Effector memory CD4-positive, alpha-beta T cell (primary cell): Measurements from ENCODE around the gene THRSP.

Source experiments
- DNase-seq, 3 donors: peaks; one replicate each; pipeline ENCODE4 v3.0.0-alpha.2; 2020
- H3K27ac ChIP-seq: 2 replicates; pipeline ENCODE4 v1.7.0; 2013; ENCODE audit warnings: mild to moderate bottlenecking, low read length, moderate library complexity; ENCODE audit not compliant: insufficient read depth, poor library complexity, severe bottlenecking
- H3K27me3 ChIP-seq: replicated peaks from 2 replicates; pipeline ENCODE4 v1.7.0; 2013; ENCODE audit warnings: mild to moderate bottlenecking, low read length; ENCODE audit not compliant: insufficient read depth, control insufficient read depth, poor library complexity, severe bottlenecking
- H3K36me3 ChIP-seq: 2 replicates; pipeline ENCODE4 v1.7.0; 2013; ENCODE audit warnings: mild to moderate bottlenecking, low read length, moderate library complexity; ENCODE audit not compliant: control insufficient read depth, insufficient read depth
- H3K4me1 ChIP-seq: 2 replicates; pipeline ENCODE4 v1.7.0; 2013; ENCODE audit warnings: low read length, mild to moderate bottlenecking; ENCODE audit not compliant: control insufficient read depth, insufficient read depth, poor library complexity, severe bottlenecking
- H3K4me3 ChIP-seq: 2 replicates; pipeline ENCODE4 v1.7.0; 2013; ENCODE audit warnings: low read length, low read depth, mild to moderate bottlenecking; ENCODE audit not compliant: insufficient read depth, poor library complexity, severe bottlenecking
- H3K9me3 ChIP-seq: 2 replicates; pipeline ENCODE4 v1.7.0; 2013; ENCODE audit warnings: mild to moderate bottlenecking, low read length, moderate library complexity; ENCODE audit not compliant: control insufficient read depth

Gene THRSP

DNA sequence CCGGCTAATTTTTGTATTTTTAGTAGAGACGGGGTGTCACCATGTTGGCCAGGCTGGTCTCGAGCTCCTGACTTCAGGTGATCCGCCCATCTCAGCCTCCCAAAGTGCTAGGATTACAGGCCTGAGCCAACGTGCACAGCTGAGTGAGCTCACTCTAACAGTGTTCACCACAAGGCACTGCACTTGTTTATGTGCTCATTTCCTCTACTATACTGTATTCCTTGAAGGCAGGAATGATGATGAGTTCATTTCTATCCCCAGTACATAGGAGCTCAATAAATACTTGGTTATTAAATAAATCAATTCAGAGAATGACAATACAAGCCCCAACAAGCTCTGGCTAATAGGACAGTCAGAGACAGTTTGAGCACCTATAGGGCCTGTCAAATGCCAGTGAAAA is 46.7 kb downstream of the THRSP start:
- Histone ChIP-seq H3K4me1 (no peaks in the 10 kb centered on the region), H3K27me3 (no peaks in the 10 kb centered on the region), H3K36me3 (peaks cover 3% of the 10 kb centered on the region), H3K9me3 (no peaks in the 10 kb centered on the region), H3K4me3 (no peak overlapping the region), H3K27ac (no peak overlapping the region)
- no peak for DNase-seq

DNA sequence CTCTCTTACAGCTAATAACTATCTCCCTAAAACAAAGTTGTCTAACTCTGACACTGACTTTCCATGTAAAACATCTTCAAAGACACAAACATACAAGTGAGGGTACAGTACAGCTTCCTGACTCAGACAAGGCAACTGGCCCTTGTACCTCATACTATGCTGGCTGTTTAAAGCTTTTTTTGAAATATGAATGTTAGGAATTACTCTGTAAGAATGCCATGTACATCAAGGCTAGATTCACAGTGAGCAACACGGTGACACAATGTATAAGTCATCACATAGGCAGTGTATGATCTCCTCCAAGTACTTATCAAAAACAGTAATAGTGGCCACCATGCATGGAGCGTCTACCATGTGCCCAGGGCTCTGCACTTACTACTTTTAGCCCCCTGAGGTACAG is 47.2 kb downstream of the THRSP start:
- Histone ChIP-seq H3K4me3 (no peak overlapping the region), H3K36me3 (peaks cover 3% of the 10 kb centered on the region), H3K9me3 (no peaks in the 10 kb centered on the region), H3K27me3 (no peaks in the 10 kb centered on the region), H3K4me1 (no peaks in the 10 kb centered on the region), H3K27ac (no peak overlapping the region)
- no peak for DNase-seq

DNA sequence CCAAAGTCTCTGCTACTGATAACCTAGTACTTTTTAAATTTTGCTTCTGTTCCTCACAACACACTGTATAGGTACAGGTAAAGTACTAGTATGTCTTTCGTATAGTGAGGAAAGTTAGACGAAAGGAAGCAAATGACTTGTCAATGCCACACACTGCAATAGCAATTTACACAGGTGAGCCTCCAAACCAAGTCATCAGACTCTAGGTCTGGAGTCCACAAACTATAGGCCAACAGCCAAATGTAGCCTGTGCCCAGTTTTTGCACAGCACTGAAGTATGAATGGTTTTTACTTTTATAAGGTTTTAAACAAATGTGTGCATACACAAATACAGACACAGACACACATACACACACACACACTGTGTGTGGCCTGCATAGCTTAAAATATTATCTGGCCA is 47.6 kb downstream of the THRSP start:
- peaks cover 3% of the 10 kb centered on the region for H3K36me3 ChIP-seq

DNA sequence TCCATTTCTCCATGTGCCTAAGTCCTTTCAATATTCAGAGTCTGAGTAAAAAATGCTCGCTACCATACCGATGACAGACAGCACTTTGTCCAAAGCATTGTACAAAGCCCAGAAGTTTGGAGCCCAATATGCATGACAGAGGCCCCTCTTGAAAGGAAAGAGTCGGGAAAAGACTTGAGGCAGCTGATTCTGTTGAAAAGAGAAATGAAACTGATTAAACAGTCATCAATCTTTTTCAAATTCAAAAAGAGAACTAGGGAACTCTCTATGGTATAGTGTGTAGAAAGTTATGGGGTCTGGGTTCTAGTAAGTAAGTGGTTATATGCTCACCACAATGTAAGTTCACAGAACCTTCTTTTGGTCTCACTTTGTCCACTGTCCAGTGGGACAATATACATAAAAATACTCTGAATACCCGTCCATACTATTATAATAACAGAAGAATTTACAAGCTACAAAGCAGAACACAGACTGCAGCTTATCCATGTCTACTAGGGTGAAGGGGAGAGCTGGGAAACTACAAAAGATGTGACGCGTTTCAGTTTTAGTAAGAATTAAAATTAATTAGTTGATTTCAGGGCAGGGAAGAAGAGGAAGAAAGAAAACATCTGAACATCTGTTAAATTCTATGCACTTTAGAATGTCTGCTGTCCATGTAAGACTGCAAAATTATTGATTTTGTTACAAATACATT is 49.1 kb downstream of the THRSP start:
- Histone ChIP-seq H3K36me3 (peaks cover 3% of the 10 kb centered on the region), H3K9me3 (no peaks in the 10 kb centered on the region), H3K27ac (no peak overlapping the region), H3K27me3 (no peaks in the 10 kb centered on the region), H3K4me1 (no peaks in the 10 kb centered on the region), H3K4me3 (no peak overlapping the region)
- no peak for DNase-seq

More for the DNA sequence above, 47.6 kb downstream of the THRSP start:
- no peaks in the 10 kb centered on the region for H3K9me3 ChIP-seq
- no peaks in the 10 kb centered on the region for H3K27me3 ChIP-seq
- no peaks in the 10 kb centered on the region for H3K4me1 ChIP-seq
- no peak overlapping the region for H3K4me3 ChIP-seq
- no peak for DNase-seq
- no peak overlapping the region for H3K27ac ChIP-seq
